NCI-H1092 treated with DMSO at 0.1 percent for 48 hours (cell line): Measurements from ENCODE around the gene IL36B.
"Not testable (repeated sequence)": the region's sequence is repeated elsewhere in the genome, so short reads cannot be mapped to it uniquely, and the experiment has no call there.

Experiments used
- DNase-seq: peaks from one replicate; lab custom pipeline; 2025; lab: John Stamatoyannopoulos, UW

Gene IL36B

DNA sequence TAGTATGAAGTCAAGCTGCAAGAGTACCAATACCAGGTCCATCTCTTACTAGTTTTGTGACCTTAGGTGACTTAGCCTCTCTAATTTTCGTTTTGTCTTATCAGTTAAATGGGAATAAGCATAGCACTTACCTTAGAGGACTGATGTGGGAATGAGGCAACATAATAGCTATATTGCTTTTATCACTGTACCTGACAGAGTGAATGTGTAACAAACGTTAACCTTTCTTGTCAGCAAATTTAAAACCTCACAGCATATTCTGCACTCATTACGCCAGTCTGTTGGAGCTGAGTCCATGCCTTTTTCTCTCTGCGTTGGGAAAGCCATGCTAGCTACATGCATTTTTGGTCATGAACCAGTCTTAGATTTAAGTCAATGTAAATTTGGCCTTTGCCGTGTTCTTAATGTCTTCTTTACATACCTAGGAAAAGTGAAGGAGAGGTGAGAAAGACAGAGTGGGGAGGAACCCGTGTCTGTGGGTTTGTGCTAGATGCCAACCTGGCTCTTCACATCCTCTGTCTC, at the start of gene IL36B:
Gene IL36B (minus strand): TSS at position 472 of the 522 bp plus-strand sequence.
- DNase-seq: no peak

DNA sequence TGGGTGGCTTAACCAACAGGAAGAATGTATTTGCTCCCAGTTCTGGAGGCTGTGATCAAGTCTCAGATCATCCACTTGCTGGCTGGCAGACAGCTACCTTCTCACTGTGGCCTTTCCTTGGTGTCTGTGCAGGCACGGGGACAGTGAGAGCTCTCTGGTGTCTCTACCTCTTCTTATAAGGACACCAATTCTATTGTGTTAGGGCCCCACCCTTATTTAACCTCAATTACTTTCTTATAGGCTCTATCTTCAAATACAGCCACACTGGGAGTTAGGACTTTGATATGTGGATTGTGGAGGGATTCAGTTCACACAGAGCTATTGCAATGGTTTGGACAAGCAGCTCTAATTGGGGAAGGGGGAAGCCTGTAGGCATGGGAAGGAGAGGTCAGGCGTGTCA, 49.5 kb upstream of the IL36B start:
- no peak for DNase-seq

DNA sequence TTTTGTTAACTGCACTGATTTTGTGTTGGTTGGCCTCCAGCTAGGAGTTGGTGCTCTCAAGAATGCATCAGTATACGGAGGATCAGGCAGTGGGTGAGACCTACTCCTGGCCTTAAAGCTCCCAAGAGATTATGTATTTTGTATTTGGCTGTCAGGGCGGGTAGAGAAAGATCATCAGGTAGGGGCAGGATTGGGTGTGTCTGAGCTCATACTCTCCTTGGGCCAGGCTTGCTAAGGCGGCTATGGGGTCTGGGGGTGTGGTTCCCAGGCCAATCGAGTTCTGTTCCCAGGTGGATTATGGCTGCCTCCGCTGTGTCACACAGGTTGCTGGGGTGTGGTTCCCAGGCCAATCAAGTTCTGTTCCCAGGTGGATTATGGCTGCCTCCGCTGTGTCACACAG, 45.9 kb upstream of the IL36B start:
- DNase-seq: no peak

DNA sequence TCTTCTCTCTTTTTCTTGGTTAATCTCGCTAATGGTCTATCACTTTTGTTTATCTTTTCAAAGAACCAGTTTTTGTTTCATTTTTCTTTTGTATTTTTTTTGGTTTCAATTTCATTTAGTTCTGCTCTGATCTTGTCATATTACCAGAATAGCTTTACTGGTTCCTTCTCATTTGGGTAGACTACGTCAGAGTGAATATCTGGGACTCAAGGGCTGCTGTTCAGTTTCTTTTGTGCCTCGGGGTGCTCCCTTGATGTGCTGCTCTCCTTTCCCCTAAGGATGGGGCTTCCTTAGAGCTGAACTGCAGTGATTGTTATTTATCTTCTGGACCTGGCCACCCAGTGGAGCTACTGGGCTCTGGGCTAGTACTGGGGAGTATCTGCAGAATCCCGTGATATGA, 45.4 kb upstream of the IL36B start:
- no peak for DNase-seq

DNA sequence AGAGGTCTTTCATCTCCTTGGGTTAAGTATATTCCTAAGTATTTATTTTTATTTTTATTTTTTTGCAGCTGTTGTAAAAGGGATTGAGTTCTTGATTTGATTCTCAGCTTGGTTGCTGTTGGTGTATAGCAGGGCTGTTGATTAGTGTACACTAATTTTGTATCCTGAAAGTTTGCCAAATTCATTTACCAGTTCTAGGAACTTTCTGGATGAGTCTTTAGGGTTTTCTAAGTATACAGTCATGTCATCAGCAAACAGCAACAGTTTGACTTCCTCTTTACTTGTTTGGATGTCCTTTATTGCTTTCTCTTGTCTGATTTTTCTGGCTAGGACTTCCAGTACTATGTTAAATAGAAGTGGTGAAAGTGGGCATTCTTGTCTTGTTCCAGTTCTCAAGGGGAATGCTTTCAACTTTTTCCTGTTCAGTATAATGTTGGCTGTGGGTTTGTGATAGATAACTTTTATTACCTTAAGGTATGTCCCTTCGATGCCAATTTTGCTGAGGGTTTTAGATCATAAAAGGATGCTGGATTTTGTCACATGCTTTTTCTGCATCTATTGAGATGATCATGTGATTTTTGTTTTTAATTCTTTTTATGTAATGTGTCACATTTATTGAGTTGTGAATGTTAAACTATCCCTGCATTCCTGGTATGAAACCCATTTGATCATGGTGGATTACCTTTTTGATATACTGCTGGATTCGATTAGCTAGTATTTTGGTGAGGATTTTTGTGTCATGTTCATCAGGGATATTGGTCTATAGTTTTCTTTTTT, 44.4 kb upstream of the IL36B start:
- DNase-seq: not testable (repeated sequence)

DNA sequence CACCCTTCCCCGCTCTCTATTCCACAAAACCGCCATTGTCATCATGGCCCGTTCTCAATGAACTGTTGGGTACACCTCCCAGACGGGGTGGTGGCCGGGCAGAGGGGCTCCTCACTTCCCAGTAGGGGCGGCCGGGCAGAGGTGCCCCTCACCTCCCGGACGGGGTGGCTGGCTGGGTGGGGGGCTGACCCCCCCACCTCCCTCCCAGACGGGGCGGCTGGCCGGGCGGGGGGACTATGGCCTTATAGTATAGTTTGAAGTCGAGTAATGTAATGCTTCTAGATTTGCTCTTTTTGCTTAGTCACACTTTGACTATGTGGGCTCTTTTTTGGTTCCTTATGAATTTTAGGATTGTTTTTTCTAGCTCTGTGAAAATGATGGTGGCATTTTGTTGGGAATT, 43.6 kb upstream of the IL36B start:
- DNase-seq: not testable (repeated sequence)

DNA sequence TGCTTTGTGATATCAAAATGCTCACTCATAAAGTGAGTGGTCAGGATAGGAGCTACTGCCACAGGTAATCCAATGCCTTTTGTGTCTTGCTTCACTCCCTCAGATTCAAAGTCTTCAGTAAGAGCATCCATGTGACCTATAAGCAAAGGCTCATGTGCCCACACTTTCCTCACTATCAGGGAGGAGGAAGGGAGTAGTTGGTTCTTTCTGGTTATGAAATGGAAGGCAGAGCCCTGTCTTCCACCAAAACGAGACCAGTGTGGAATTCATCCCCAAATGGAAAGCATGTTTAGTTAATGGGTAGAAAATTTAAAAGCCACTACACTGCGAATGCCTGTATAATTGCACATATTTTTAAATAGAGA, 40.9 kb upstream of the IL36B start:
- DNase-seq: no peak

DNA sequence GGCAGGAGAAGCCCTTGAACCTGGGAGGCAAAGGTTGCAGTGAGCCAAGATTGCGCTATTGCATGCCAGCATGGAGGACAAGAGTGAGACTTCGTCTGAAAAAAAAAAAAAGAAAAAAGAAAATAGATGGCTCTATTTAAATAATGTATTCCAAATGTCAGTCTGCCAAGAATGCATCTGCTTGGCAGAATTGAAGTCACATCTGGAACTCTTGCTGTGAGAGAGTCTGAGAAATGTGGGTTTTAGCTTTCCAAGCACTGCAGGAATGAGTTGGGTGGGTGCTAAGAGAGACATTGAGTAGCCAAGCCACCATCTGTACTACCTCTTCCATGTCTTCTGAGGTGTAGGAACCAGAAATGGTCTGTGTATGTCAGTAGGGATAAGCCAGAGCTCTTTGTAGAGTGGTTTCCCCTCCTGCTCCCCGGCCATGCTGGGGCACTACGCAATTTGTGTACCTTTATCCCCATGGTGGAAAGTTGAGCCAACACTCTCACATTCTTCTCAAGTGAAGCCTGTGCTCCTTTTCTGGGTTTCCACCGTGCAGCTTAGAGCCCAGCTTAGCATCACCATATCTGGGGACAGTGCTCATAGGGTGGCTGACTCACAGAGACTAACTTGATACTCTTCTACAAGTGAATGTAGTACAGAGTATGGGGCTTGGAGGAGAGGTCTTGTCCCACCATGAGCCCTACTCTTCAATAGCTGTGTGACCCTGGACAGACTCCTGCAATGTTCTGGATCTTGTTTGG, 40.4 kb upstream of the IL36B start:
- DNase-seq: no peak

DNA sequence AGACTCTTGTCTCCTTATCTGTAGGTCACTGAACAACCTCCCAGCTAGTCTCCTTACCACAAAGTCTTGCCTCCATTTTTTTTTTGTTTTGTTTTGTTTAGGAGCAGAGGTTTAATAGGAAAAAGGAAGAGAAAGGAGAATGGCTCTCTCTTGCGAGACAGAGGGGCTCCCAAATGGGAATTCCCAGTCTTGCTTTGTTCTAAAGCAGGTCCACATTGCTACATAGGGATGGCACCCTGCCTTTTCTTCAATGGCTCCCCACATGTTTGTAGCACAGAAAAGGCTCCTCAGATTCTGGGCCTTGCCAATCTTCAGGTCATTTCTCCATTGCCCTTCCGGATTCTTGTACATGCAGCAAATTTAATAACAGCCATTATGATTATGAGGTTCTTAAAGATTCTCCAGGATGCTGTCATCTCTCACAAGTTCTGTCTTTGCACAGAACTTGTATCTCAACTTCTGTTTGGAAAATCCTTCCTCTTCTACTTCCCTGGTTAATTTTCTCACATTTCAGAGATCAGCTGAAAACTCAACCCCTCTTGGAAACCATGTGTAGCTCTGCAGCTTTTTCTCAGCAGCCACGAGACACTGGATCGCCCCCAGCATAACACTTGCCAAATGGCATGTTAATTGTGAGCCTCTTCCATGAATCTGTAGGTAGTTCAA, 38.7 kb upstream of the IL36B start:
- no peak for DNase-seq

DNA sequence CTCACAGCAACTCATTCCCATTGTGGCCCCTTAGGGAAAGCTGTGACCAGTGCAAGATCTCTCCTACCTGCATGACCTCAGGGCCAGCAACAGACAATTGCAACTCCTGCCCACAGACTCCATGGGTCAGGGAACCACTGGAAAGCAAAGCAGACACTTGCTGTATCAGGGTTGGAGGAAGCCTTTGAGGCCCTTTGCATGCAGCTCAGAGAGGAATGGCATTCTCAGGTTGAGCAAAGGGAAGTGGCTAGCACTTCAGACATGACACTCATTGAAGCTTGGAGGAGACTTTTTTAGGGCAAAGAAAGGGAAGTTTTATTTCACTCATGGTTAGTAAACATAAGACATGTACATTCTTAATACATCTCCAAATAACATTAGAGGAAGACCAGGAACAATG, 37.2 kb upstream of the IL36B start:
- no peak for DNase-seq

DNA sequence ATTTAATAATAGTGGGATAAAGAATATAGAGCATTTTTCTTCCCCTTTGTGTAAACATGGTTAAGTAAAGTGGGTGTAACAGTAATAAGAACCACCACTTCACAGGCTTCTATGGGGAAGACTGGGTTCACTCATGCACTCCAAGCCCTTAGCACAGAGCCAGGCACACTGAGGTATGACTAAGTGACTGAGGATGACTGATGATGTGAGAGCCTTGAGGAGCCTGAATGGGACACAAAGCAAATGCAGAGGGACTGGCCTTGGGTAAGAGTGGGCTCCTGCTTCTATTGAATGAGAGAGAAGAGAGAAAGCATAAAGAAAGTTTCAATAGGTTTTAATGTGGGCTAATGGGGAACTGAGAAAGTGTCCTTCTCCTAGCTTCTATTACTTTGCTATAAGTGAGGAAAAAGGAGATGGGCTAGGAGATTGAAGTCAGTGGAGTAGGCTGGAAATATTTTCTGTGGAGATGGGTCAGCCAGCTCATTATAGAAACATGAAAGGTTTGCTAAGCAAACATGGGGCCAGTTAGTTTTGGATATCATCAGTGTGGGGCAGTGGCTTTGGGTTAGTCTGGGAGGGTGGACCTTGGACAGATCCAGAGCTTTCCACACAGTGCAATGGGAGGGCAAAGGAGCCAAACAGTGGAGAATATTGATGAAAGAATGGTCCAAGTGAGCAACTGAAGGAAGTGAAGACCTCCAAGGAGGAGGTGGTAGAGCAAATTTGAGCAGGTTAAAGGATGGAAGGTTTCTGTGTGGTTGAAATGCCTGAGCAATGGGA, 35.7 kb upstream of the IL36B start:
- no peak for DNase-seq

DNA sequence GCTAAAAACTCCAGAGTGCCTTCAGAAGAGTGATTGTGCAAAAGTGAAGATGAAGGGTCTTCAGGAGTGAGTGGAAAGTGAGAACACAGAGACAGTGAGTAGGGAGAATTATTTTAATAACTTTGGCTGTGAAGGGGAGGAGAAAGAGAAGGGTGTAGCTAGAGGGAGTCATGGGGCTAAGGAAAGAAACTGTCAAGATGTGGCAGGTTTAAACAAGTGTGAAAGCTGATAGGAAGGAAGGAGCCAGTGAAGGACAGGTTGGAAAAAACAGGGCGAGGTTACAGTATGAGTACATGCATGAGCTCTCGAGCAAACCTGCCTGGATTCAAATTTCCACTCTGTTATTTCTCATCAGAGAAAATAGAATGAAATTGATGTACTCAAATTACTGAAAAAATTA, 32.9 kb upstream of the IL36B start:
- no peak for DNase-seq

DNA sequence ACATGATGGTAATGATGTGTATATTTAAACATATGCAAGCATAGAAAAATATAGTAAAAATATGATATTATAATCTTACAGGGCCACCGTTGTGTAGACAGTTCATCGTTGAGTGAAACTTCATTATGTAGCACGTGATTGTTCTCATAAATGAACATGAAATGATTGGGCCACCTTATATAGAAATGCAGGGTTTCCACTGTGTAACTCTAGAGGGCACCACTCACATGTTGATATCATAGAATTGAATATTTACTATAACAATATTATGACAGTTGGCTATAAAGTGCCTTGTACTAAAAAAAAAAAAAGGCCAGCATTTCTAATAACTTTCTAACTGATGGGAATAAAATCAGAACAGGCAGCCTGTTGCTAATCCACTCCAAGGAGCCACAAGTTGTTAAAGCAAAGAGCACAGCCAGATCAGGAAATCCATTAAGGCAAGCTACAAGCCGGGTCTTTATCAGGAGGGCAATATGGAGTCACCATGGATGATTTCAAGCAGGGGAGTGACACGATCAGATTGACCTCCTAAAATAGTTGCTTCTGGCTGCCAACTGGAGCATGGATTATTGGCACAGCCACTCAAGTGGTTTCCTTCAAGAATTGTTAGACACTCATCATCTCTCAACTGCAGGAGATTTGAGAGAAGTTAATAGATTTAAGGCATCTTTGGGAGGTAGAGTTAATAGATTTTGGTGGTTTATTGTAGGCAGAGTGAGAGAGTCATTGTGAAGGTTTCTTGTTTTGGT, 31.8 kb upstream of the IL36B start:
- no peak for DNase-seq

DNA sequence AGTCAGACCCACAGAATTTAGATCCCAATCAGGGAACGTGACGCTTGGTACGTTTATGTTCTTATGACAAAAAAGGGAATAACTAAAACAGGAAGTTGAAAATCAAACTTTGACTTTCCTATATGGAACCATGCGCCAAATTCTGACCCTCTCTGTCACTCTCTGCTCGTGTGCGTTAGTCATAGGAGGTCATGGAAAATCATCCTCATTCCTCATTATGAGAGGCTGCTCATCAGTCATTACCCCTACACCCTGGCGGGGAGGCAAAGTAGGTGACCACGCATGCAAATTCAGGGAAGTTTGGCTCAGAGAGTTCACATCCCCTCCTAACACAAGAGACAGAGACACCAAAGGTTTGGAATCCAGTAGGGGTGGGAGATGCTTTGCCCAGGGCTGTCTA, 30.6 kb upstream of the IL36B start:
- no peak for DNase-seq

DNA sequence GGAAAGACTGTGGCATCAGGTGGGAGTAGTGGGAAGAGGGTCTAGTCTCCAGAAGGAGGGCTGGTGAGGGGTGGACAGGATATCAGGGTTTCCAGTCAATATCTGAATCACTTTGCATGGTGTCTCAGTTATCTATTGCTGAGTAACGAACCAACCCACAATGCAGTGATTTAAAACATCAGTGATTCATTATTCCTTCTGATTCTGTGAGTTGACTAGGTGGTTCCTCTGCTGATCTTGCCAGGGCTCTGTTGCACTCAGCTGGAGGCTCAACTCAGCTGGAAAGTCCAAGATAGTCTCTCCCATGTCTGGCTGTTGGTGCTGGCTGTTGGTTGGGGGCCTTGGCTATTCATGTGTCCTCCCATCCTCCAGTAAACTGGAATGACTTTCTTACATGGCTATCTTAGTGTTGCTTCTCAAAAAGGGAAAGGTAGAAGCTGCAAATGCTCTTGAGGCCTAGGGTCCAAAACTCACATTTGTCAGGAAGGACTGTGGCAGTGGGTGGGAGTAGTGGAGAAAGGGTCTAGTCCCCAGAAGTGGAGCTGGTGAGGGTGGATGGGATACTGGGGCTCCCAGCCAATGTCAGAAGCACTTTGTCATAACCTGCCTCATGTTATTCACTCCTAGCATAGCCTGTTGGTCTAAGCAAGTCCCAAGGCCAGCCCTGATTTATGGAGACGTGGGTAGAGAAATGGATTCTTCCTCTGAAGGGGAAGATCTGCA, 29.0 kb upstream of the IL36B start:
- no peak for DNase-seq

DNA sequence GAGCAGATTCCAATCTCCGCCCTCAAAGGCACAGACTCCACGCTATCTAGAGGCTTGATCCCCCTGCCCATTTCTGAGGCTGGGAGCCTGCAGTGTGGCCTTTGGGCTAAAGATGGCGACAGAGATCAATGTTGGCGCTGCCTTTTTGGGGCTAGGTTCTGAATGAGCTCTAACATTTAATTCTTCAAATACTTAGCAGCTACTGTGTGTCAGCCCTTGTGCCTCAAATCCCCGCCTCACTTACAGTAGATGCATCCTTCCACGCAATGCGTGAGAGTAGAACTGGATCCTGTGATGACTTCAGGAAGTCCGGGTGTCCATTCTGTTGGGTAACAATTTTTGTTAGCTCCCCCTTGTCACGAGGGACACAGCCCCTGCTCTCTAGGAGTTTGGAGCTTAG, 27.5 kb upstream of the IL36B start:
- DNase-seq: peak; percentile 15

DNA sequence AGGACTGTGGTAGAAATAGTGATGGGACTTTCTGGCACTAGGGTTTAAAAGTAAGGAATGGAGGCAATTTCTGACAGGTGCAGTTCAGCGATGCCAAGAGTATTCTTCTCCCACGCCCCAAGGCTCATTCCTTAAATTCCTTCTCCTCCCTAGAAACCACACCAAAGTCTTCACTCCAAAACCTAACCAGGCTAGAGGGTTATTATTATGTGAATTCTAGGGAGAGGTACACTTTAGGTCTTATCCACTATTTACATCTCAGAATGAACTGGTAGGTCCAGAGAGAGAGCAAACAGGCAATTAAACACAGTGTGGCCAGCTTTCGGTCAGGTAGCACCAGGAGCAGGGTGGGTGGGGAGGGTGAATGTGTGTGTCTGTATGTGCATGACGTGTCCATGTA, 26.5 kb upstream of the IL36B start:
- no peak for DNase-seq

DNA sequence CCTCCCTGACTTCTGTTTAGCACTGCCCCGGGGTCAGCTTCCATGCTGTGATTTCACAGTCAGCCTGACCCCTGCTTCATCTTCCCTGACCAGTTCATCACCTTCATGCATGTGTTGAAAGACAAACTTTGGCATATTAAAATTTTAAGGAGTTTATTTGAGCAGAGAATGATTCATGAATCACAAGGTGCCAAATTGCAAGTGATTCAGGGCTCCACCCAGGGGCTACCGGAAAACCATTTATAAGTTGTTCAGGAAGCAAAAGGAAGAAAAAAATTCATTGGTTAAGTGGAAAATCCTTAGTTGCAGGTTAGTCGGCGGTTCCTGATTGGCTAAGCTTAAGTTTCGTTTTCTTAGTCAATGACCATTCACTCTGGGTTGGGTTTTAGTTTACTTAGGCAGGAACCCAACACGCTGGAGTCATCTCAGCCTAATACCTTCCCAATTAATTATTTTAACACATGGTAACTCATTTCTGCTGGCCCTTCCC, 25.7 kb upstream of the IL36B start:
- no peak for DNase-seq

DNA sequence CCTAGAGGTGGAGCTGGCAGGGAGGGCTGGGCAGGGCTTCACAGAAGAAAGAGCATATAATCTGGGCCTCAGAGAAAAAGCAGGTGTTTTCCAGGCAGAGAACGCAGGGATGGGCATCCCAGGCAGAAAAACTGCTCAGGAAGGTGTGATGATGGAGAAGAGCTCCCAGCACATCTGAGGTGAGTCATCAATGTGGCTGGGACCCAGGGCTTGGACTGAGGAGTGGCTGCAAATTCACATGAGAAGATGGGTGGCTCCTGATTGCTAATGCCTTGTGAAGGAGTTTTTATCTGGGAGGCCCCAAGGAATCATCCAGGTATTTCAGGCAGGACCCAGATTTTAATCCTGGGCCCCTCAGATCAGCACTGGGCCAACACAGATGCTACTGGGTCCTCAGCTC, 25.3 kb upstream of the IL36B start:
- DNase-seq: no peak

DNA sequence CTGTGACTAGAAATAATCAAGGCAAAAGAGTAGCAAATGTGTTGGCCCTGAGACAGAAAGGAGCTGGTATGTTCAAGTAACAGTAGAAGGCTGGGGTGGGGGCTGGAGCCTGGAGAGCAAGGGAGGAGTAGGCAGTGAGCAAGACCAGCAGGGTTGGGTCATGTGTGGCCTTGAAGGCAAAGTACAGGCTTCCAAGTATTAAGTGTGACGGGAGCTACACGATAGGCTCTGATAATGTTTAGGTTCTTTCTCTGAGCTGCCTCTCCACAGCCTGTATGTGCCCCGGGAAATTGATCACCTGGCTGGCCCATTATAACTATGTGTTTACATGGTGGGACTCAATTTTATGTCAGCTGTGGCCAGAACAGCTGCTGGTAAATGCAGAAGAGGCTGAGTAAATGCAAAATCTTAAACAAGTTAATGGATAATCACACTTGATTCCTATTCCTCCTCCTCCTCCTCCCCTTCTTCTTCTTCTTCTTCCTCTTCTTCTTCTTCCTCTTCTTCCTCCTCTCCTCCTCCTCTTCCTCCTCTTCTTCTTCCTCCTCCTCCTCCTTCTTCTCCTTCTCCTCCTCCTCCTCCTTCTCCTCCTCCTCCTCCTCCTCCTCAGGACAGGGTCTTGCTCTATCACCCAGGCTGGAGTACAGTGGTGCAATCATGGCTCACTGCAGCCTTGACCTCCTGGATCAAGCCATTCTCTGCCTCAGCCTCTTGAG, 24.4 kb upstream of the IL36B start:
- DNase-seq: no peak
